ENCODE measurements around the gene FXYD6. TPM values are rescaled to one million over a fixed set of nuclear protein-coding genes. Genes with fewer than 3 reads are reported as not detected.

The FXYD6 gene
- total and polyA plus RNA-seq, 12 donors: 34.3 to 218 (median 94.1) TPM

- H3K27me3 ChIP-seq: no peaks in the 10 kb centered on the region
- H3K9me3 ChIP-seq (replicated peaks in 1 of 3): no peaks in the 10 kb centered on the region
- peak in 3 of 7 donors; percentile 11 to 15 (median 12) for DNase-seq
- peaks cover 0 to 24% of the 10 kb centered on the region in 2 donors for H3K4me1 ChIP-seq (replicated peaks in 1 of 2)
- no peak overlapping the region for H3K27ac ChIP-seq
- intact Hi-C loops (cut with DNase I): no loop called here
- H3K36me3 ChIP-seq (replicated peaks in 1 of 2): no peaks in the 10 kb centered on the region
- WGBS, 4 donors: 82 to 89% (median 87%) methylated on average over 8 of the region's 8 CpGs
- TF ChIP-seq, protein P1, sequence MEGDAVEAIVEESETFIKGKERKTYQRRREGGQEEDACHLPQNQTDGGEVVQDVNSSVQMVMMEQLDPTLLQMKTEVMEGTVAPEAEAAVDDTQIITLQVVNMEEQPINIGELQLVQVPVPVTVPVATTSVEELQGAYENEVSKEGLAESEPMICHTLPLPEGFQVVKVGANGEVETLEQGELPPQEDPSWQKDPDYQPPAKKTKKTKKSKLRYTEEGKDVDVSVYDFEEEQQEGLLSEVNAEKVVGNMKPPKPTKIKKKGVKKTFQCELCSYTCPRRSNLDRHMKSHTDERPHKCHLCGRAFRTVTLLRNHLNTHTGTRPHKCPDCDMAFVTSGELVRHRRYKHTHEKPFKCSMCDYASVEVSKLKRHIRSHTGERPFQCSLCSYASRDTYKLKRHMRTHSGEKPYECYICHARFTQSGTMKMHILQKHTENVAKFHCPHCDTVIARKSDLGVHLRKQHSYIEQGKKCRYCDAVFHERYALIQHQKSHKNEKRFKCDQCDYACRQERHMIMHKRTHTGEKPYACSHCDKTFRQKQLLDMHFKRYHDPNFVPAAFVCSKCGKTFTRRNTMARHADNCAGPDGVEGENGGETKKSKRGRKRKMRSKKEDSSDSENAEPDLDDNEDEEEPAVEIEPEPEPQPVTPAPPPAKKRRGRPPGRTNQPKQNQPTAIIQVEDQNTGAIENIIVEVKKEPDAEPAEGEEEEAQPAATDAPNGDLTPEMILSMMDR (IDR thresholded peaks at IDR 0.05): no peak
- no peak for TF ChIP-seq POLR2A (IDR thresholded peaks at IDR 0.05)
- no peak overlapping the region for H3K4me3 ChIP-seq
Observed at GRCh38 chr11:117825538-117826189, 50.8 kb downstream of the FXYD6 start.

DNA sequence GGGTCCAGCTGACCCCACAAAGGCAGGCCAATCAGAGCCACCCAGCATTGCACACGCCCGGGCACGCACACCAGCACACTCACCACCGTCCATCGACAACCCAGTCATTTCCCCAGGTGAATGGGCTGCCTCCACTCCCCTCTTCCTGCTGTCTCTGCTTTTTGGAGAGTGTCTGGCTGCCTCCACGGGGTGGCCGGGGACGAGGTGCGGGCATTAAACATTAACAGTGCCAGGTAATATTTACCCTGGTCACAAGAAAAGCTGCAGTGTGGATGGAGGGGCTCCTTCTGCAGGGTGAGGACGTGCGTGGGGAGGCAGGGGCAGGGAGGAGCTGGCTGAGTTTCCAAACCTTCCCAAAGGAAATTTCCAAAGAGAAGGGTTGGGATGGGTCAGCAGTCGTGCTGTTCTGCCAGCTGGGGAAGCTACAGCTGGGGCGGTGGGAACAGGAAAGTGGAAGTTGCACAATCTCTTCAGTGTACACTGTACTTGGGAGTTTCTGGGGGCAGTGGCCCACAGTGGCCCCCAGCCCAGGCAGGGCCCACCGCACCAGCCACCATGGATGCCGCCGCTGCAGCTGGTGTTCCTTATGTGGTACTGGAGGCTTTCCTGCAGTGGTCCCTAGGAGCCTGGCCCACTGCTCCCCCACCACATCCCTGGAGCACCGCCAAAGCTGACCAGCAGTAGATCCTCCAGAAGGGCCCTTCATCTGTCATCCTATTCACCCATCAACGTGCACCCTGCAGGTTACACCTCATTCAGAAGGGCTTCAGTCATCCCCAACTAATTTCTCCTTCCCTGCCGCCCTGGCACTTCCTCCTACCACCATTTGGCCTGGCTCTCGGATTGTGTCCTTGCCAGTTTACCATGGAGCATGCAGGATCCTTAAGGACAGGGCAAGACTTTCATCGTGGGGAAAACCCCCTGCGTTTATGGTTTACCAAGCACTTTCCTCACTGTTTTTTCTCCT is 51.6 kb downstream of the FXYD6 start, which contains the start of gene FXYD2:
Gene FXYD2 (minus strand): TSS at position 174 of the 967 bp plus-strand sequence. CDS start 66 bp downstream, at position 108.
- H3K4me1 ChIP-seq (replicated peaks in 1 of 2): peaks cover 0 to 24% of the 10 kb centered on the region in 2 donors
- DNase-seq: peak; percentile 23 to 75 (median 48)
- no peak for TF ChIP-seq POLR2A (IDR thresholded peaks at IDR 0.05)
- TF ChIP-seq, protein P1 (IDR thresholded peaks at IDR 0.05): no peak
- H3K27me3 ChIP-seq: no peaks in the 10 kb centered on the region
- H3K36me3 ChIP-seq (replicated peaks in 1 of 2): no peaks in the 10 kb centered on the region
- peak within 1 kb of the TSS; percentile 52 to 86 (median 77) for H3K27ac ChIP-seq
- intact Hi-C loops (cut with DNase I): loop anchor here in 1 of 2 donors (5.0 kb wide), 1 partner anchor 122 kb away; no protein-coding TSS in a partner anchor
- no peak within 1 kb of the TSS for H3K4me3 ChIP-seq
- no peaks in the 10 kb centered on the region for H3K9me3 ChIP-seq (replicated peaks in 1 of 3)
- WGBS, 4 donors: 57 to 65% (median 60%) methylated on average over 19 to 22 of the region's 22 CpGs

GRCh38 chr11:117823946-117824420 is 52.5 kb downstream of the FXYD6 start:
- Histone ChIP-seq H3K9me3 (replicated peaks in 1 of 3) (no peaks in the 10 kb centered on the region), H3K4me1 (replicated peaks in 1 of 2) (peaks cover 0 to 24% of the 10 kb centered on the region in 2 donors)
- intact Hi-C loops (cut with DNase I): loop anchor here in 1 of 2 donors (5.0 kb wide), 1 partner anchor 123 kb away; no protein-coding TSS in a partner anchor

More at GRCh38 chr11:117823946-117824420, 52.5 kb downstream of the FXYD6 start:
- H3K36me3 ChIP-seq (replicated peaks in 1 of 2): no peaks in the 10 kb centered on the region
- DNase-seq: peak; percentile 44 to 81 (median 54)
- no peaks in the 10 kb centered on the region for H3K27me3 ChIP-seq
- H3K27ac ChIP-seq: peak overlapping the region; percentile 0 to 86 (median 77)
- TF ChIP-seq, protein P1 (IDR thresholded peaks at IDR 0.05): no peak
- no peak for TF ChIP-seq POLR2A (IDR thresholded peaks at IDR 0.05)
- H3K4me3 ChIP-seq: no peak overlapping the region
- WGBS, 4 donors: 44 to 67% (median 54%) methylated on average over 7 to 13 of the region's 13 CpGs

Data from adrenal gland (tissue), 12 donors.